Stimulated activated CD8-positive, alpha-beta memory T cell treated with anti-CD3 and anti-CD28 coated beads, Interleukin-7, amount 100 ng/mL, for 24 hours (primary cell): ENCODE measurements around the gene SURF6.
"Not testable (repeated sequence)": the region's sequence is repeated elsewhere in the genome, so short reads cannot be mapped to it uniquely, and the experiment has no call there.

Experiments
- DNase-seq: peaks from one replicate; pipeline ENCODE4 v3.0.0-alpha.2; 2020; ENCODE audit warnings: low read depth

SURF6 gene

GRCh38 chr9:133285252-133285775 lies 50.7 kb downstream of the SURF6 start:
- DNase-seq, result no peak

- no peak for DNase-seq
Observed at GRCh38 chr9:133284362-133284761, 51.6 kb downstream of the SURF6 start.

GRCh38 chr9:133283255-133284032 lies 52.5 kb downstream of the SURF6 start:
- DNase-seq, result not testable (repeated sequence)

GRCh38 chr9:133282464-133283238 lies 53.3 kb downstream of the SURF6 start:
- no peak for DNase-seq

- no peak for DNase-seq
Observed at GRCh38 chr9:133280392-133280791, 55.6 kb downstream of the SURF6 start.
